ENCODE measurements around the gene RNF220.

DNA sequence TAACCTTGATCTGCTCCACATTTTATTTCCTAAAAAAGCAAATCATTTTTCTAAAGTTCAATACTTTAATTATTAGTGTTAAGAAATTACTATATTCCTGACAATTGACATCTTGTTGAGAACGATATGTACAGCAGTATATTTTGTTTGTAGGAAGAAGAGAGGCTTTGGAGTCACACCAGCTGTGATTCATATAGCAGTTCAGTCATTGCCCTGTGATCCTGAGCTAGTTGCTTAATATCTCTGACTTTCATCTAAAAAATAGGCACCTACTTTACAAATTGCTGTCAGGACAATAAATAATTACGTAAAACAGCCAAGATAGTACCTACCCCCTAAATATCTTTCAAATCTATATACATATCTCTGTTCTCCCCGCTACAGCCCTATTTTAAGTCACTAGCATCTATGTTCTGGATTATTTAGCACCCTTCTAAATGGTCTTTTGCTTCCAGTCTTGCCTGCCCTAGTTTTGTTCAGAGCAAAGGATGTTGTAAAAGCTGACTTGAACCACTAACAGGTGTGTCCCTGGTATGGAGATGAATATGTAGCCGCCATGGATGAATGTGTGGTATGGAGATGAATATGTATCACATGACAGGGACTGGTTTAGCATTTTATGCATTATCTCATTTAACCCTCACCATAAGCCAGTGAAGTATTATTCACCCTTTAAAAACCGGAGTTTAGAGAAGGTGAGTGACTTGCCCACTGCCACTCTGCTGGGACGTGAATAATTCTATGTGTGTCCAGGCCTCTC lies 42.2 kb downstream of the RNF220 start:
- no peak for TF ChIP-seq CTCF (IDR thresholded peaks at IDR 0.05)
- TF ChIP-seq ZNF219 (CRISPR knock-in tag; IDR thresholded peaks at IDR 0.05; ENCODE audit: borderline replicate concordance), result no peak
- no peak for TF ChIP-seq ZNF232 (CRISPR knock-in tag; IDR thresholded peaks at IDR 0.05)
- TF ChIP-seq NFE2L1 (CRISPR knock-in tag; IDR thresholded peaks at IDR 0.05), result no peak
- TF ChIP-seq HMGA2 (CRISPR knock-in tag; IDR thresholded peaks at IDR 0.05), result no peak
- no peak for TF ChIP-seq SP1 (CRISPR knock-in tag; conservative IDR thresholded peaks at IDR 0.05)
- no peak for TF ChIP-seq NR1H2 (CRISPR knock-in tag; IDR thresholded peaks at IDR 0.05)
- no peak for TF ChIP-seq FOXJ3 (CRISPR knock-in tag; IDR thresholded peaks at IDR 0.05; ENCODE audit: borderline replicate concordance)
- no peak for TF ChIP-seq ZNF263 (CRISPR knock-in tag; IDR thresholded peaks at IDR 0.05; ENCODE audit: low read depth)
- TF ChIP-seq ATF1 (CRISPR knock-in tag; IDR thresholded peaks at IDR 0.05), result no peak
- no peak for TF ChIP-seq GABPB1 (CRISPR knock-in tag; IDR thresholded peaks at IDR 0.05)

Measured in WTC11 (cell line).